NCI-H2029 treated with DMSO at 0.1 percent for 48 hours (cell line): Measurements from ENCODE around the gene ARHGEF26.
"Not testable (repeated sequence)": the region's sequence is repeated elsewhere in the genome, so short reads cannot be mapped to it uniquely, and the experiment has no call there.

Experiments used
- DNase-seq: peaks from one replicate; lab custom pipeline; 2025; lab: John Stamatoyannopoulos, UW

The ARHGEF26 gene, protein sequence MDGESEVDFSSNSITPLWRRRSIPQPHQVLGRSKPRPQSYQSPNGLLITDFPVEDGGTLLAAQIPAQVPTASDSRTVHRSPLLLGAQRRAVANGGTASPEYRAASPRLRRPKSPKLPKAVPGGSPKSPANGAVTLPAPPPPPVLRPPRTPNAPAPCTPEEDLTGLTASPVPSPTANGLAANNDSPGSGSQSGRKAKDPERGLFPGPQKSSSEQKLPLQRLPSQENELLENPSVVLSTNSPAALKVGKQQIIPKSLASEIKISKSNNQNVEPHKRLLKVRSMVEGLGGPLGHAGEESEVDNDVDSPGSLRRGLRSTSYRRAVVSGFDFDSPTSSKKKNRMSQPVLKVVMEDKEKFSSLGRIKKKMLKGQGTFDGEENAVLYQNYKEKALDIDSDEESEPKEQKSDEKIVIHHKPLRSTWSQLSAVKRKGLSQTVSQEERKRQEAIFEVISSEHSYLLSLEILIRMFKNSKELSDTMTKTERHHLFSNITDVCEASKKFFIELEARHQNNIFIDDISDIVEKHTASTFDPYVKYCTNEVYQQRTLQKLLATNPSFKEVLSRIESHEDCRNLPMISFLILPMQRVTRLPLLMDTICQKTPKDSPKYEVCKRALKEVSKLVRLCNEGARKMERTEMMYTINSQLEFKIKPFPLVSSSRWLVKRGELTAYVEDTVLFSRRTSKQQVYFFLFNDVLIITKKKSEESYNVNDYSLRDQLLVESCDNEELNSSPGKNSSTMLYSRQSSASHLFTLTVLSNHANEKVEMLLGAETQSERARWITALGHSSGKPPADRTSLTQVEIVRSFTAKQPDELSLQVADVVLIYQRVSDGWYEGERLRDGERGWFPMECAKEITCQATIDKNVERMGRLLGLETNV

DNA sequence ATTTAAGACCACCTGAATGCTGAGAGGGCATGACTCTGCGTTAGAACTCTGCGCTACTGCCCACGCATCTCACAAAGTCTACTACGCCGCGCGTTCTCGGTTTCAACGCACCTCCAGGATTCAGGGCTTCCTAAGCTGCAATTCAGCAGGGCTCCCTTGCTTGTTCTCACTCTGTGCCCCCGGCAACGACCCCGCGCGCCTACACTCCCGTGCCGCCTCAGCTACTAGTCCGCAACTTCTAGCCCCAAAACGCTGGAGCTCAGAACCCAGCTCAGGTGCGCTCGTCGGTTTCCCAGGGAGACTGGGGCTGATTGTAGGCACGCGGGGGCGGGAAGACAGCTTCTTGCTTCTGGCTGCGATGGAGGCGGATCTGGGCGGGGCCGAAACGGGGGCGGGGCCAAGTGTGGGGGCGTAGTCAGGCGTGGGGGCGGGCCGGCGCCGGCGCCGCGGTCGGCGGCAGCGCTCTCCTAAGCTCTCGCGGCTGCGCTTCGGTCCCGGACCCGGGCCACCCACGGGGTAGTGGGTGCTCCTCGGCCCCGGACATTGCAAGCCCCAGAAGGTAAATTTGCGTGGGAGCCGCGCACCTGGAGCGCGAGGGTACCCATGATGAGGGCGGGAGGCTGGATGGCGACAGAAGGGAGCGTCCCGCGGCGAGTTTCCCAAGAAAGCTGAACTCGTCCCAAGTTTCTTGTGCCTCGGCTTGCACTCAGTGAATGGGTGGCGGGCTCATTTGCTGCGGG is at the start of gene ARHGEF26:
ARHGEF26 (plus strand) TSS at position 430 of the 740 bp plus-strand sequence. CDS start 603 bp downstream, outside the sequence.
- peak; percentile 35 for DNase-seq

DNA sequence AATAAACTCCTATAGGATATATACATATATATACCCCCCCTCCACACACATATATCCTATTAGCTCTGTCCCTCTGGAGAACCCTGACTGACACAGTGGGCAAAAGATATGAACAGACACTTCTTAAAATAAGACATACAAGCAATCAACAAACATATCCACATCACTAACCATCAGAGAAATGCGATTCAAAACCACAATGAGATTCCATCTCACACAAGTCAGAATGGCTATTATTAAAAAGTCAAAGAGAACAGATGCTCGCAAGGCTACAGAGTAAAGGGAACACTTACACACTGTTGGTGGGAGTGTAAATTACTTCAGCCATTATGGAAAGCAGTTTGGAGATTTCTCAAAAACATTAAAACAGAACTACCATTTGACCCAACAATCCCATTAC is 46.2 kb upstream of the ARHGEF26 start:
- DNase-seq, result no peak

DNA sequence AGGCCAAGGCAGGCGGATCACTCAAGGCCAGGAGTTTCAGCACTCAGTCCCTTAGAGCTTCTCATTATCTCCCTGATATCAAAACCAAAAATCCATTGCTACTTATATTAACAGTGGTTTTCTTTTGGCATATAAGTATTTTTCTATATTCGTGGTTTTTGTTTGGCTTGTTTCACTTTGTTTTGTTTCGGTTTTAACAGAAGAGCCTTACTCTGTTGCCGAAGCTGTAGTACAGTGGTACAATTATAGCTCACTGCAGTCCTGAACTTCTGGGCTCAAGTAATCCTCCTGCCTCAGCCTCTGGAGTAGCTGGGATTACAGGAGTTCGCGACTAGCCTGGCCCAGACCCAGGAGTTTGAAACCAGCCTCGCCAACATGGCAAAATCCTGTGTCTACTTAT is 42.5 kb upstream of the ARHGEF26 start:
- no peak for DNase-seq

DNA sequence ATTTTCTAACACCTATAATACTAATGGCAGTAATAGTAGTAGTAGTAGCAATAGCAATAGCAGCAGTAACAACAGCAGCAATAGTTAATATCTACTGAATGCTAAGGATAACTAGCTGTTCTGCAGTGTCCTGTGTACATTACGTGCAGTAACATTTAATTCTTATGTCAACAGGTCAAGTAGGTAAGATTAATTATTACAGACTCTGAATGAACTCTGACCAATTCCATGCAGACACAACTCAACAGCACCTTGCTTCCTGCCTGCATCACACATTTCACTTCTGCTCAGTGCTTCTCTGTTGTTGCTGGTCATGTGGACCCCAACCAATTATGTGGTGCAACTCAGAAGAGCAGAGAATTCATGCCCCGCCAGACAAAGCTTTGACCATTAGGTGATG is 39.9 kb upstream of the ARHGEF26 start:
- DNase-seq, result no peak

DNA sequence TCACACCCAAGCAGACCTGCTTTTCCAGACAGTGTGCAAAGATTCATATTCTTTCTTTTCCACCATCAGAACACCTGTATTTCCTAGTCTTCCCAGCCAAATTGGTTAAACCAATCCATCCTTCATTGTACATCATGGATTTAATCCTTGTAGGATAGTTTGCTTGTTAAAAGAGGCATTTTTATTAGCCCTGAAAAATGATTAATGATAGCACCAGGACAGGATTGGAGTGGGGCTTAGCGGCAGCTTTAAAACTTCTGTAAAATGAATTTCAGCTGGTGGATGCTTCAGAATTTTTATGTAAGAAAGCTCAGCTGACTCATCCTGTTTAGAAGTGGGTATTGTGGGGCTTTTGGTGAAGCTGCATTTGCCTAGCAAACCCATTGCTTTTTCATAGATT is 36.1 kb upstream of the ARHGEF26 start:
- DNase-seq, result no peak

DNA sequence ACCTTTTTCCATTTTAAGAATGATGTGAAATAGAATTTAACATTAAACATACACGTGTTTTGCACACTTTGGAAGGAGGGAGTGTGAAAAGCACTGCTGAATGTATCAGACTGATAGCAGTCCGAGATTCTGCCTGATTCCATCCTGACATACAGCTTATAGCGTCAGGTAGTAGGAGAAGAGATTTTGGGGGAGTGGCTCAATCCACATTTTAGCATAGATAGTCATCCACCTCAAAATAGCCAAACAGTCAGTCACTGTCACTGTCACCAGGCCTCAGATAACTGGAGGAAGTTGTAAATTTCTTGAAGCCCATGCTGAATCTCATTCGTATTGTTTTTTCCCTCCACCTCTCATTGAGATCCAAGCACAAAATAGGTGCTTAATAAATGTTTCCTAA is 35.4 kb upstream of the ARHGEF26 start:
- DNase-seq, result no peak

DNA sequence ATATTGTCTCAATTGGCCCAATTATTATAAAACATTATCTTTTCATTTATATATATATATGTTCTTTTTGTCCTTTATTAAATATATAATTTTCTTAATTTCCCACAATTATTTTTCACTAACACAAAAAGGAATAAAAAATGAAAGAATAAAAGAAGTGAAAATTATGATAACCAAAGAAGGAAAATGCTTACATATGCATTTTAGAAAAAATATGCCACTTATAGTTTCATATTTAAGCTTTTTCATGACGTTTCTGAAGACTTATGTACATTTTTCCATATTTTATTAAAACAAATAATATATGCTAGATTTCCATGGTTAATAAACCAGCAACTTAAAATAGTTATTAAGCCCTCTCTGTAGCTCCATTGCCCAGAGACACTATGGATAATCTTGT is 34.9 kb upstream of the ARHGEF26 start:
- no peak for DNase-seq

DNA sequence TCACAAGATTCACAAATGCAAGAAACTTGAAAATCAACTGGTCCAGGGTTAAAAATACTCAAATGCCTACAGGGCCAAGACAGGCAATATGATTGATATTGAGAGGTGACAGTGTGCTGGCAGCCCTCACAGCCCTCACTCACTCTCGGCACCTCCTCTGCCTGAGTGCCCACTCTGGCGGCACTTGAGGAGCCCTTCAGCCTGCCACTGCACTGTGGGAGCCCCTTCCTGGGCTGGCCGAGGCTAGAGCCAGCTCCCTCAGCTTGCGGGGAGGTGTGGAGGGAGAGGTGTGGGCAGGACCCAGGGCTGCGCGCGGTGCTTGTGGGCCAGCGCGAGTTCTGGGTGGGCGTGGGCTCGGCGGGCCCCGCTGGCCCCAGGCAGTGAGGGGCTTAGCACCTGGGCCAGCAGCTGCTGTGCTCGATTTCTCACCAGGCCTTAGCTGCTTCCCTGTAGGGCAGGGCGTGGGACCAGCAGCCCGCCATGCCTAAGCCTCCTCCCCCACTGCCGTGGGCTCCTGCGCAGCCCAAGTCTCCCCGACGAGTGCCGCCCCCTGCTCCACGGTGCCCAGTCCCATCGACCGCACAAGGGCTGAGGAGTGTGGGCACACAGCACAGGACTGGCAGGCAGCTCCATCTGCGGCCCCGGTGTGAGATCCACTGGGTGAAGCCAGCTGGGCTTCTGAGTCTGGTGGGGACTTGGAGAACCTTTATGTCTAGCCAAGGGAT is 33.3 kb upstream of the ARHGEF26 start:
- DNase-seq, result not testable (repeated sequence)

DNA sequence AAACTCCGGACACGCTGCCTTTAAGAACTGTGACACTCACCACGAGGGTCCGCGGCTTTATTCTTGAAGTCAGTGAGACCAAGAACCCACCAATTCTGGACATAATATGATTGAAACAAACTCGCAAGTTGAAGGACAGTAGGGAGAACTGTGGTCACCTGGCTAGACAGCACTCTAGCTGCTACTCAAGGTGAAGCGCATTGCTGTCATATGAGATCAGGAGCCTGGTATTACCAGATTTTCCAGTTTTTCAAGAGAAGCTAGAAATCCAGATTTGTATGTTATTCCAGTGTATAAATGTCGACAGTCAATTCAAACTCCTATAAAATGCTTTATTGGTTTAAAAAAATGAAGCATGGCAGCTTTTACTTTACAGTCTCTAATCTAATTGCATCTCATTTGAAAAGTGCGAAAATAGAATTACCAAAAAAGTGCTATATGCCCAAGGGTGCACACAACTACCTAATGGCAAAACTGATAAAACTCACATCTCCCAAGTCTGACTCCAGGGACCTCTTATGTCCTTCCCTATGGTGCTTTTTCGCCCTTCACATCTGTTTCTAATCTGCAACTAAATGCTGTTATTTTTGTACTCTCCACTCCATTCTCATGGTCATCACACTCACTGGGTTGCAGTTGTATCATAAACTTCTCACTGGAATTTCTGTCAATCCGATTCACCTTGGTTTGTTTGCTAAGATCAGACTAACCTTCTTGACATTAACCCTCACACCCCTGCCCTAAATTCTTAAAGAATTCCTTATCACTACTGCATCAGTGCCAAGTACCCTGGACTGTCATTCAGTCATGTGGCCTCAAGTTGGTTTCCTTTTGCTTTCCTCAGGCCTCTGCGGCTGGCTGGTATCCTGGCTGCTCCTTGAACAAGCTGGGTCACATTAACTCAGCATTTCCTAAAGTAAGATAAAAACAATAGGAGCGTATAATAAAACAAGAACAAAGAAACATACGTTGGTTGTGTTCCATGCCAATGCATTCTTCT is 31.5 kb upstream of the ARHGEF26 start:
- no peak for DNase-seq

DNA sequence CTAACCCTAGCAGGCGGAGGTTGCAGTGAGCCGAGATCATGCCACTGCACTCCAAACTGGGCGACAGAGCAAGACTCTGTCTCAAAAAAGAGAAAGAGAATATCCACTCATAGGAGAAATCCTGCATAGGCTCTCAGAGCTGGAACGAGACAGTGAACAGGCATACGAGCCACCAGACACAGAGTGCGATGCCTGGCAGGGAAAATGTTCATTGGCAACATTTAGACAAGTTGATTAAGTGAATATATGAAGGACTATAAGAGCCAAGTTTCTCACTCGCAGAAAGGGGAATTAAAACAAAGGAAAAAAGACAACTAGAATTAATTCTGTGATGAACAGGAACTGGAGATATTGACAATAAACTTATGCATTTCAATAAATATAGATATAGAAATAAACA is 27.1 kb upstream of the ARHGEF26 start:
- DNase-seq, result no peak

DNA sequence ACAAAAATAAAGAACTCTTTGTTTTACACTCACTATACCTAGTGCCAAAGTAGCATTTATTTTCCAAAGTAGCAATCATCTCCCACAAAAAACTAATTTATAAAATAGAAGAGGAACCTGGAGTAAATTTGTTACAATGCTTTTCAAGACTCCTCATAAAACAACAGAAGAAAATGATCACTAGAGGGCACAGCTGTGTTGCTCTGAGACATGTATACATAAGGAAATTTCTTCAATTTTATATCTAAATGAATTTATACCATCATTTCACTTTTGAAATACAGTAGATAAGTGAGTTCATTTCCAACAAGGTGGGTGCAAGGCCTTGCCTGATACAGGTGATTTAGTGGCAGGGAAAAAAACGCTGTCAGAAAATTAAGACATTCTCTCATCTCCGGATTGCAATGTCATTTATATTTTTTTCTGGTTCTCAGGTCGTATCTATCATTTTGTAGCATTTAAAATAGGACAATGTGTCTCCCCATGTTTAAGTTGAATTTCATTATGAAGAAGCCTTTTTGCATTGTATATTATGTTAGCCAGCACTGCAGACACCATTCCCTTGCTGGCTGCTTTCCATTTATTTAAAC is 25.3 kb upstream of the ARHGEF26 start:
- no peak for DNase-seq

DNA sequence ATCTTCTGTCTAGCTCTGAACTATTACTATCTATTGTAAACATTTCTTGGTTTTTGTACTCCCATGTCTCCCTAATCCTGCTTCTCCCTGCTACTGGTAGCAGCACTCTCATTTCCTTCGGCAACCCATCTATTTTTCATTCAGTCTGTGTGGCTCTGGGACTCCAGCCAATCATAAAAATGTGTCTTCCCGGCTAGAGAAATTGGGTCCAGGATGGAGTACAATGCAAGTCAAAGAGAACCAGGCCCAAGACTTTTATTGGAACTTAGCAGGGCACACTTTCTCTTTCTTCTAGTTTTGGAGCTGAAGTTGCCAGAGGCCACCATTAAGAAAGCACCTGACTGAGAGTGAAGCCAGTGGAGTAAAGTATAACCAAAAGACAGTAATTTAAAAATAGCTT is 22.8 kb upstream of the ARHGEF26 start:
- no peak for DNase-seq

DNA sequence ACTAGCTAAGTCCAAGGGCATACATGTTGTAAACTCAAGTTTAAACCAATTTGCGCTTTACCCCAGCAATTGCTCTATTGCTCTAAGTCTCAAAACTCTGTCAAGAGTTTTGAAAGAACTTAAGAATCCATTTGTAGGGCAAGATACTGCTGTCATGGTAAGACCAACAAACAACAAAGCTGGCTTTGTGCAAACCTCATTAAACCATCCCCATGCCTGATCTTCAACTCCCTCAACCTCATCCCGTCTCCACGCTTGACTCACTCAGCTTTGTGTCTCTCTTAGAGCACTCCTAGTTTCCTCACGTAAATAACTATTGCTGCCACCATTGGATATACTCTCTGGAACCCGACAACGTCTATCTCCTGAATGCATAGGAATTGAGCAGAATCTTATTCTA is 20.6 kb upstream of the ARHGEF26 start:
- no peak for DNase-seq

DNA sequence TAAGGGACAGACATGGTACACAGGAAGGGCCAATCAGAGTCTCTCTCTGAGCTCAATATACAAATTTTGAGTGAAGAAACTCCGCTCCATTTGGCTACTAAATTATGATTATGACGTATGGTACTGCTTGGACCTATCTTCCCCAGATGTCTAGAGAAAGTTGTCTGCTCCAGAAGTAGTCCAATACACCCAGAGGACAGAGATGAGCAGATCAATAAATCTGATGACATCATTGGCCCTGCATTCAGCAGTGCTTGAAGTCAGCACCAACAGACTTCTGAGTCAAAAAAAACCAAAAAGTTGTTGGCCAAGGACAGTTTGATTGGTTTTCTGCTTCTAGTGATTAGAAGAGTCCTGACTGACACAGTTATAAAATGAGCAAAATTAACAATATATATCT is 19.9 kb upstream of the ARHGEF26 start:
- DNase-seq, result no peak

DNA sequence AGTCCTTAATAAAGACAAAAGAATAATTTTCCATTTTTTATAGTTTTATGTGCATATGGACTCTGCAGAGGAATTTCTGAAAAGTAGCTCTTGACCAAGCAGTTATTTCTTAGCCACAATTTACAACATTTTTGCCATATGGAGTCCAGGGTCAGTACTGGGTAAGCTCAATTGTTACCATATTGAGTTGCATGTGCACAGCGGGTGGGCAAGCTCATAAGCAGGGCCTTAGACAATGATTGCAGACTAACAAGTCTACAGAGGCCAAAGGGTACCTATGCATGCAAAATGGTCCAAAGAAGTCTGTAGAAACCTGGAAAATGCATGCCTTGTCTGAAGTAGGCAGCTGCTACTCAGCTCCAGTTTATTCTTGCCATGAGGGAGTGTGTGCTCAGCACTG is 19.0 kb upstream of the ARHGEF26 start:
- DNase-seq, result no peak

DNA sequence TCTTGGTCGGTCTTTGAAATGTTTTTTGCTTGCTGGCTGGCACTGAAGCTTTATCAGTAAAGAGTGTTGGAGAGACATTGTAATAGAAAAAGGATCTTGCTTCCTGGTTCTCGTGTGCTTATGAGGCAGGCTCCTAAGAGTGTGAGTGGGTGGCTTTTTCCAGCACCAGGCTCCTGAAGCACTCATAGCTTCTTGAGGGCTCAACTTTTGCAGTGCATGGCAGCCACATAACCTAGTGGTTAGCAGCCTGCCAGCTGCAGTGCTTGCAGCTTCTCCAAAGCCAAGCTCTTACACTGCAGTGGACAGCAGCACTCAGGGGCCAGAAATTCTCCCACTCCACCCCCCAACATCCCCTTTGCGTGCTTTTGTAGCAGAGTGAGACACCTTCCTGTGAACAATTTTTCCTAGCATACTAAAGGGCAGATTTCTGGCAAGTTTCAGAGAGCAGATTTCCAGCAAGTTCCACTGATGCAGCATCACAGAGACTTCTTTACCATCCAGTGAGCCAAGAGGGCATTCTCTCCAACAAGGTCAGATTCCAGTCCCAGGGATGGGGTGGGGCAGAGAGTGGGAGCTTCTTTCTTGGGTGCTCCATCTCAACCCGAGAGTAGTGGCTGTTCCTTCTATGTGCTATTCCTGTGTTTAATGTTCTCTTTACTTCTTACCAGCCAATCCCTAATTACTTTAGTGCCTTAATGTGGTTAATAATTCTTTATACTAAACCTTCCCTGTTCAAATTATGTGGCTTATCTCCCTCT is 15.8 kb upstream of the ARHGEF26 start:
- no peak for DNase-seq

DNA sequence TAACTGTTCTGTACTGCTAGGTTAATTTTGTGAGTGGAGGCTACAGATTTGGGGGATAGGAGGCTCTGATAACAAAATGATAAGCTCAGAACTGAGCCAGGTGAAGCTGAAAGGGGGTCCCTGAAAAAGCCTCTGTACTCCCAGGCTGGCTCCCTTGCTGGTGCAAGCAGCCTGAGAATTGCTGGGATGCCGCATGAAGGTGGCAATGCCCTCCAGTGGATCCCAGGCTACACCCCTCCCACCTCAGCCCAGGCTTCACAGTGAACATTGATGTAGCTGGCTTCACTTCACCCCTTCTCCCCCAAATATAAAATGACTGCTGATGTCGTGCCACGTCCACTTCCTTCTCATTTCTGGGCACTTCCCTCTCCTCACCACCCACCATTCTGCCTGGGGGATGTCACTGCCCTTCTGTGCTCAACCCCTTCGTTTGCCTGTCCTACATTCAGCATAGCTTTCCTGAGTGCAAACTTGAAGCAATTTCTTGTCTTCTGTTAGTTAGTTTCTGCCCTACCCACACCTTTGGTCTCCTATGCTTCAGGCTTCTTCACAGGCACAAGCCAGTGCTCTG is 9.7 kb upstream of the ARHGEF26 start:
- no peak for DNase-seq

DNA sequence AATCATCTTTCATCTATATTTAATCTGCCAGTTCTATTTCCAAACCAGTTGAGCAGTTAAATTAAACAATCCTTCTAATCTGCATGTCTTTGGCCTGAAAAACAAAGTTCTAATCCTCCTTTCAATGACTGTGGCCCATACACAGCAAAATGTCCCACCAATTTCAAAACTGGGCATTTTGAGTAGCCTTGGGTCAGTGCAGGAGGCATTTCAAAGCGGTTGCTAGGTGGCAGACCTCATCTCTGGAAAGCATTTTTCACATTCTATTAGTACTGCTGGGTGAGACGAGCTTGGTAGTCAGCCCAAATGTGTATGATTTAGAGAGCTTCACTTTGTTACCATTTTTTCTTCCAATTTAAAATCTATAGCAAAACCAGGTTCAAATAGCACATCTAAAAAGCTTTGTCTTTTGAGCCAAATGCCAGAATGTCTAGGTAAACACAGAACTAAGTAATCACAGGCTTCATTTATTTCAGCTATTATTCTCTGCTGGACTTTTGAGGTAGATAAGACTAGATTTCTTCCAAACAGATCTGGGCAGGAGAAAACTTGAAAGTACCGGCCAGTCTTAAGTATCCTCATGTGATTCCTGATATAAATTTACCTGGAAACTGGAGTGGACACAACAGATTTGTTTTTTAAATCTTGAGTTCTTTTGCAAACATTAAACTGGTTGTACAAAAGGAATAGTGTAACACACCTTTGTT is 8.9 kb upstream of the ARHGEF26 start:
- DNase-seq, result no peak
